ENCODE data around the gene TBC1D2B. TPM values are rescaled to one million over a fixed set of nuclear protein-coding genes. Genes with fewer than 3 reads are reported as not detected.
"Not testable (repeated sequence)": the region's sequence is repeated elsewhere in the genome, so short reads cannot be mapped to it uniquely, and the experiment has no call there.

TBC1D2B gene

DNA sequence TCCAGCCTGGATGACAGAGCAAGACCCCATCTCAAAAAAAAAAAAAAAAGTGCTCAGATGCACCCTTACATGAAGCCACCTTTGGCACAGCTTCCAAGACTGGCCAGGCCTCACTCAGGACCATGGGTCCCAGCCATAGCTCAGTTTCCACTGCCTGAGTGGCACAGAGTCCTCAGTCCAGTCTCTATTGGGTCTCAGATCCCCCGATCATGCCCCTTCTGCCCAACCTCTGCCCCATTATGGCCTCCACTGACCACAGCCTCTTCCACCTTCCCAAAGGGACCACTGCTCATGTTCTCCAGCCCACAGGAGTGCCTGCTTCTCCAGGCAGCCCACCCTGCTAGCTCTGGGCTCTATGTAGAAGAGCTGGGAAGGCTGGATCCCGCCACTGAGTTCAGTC, 127.0 kb downstream of the TBC1D2B start:
- not testable (repeated sequence) for H3K4me1 ChIP-seq (ENCODE audit: control insufficient read depth, low read depth, low read length); H3K79me1 ChIP-seq (ENCODE audit: low read length); DNase-seq; H4K8ac ChIP-seq (ENCODE audit: low read depth, low read length); H2AK5ac ChIP-seq (ENCODE audit: low read length); H3K56ac ChIP-seq (ENCODE audit: low read length); H3K23ac ChIP-seq (ENCODE audit: low read length); H3K36me3 ChIP-seq (ENCODE audit: control insufficient read depth, insufficient read depth, low read length); H2BK15ac ChIP-seq (replicated peaks; ENCODE audit: low read depth); H3K18ac ChIP-seq (ENCODE audit: low read length); H3K4me2 ChIP-seq (ENCODE audit: low read length); H3K4ac ChIP-seq (ENCODE audit: low read depth, low read length); H2BK120ac ChIP-seq (ENCODE audit: low read depth, low read length); H3K79me2 ChIP-seq (ENCODE audit: control insufficient read depth, insufficient read depth, low read length); H3K27ac ChIP-seq (ENCODE audit: low read depth, low read length); H2BK5ac ChIP-seq (ENCODE audit: low read length); H4K5ac ChIP-seq (ENCODE audit: low read length); H3K27me3 ChIP-seq (ENCODE audit: insufficient read depth, low read length, poor library complexity); H3K4me3 ChIP-seq (ENCODE audit: low read length); H3K9ac ChIP-seq (ENCODE audit: low read length)
- WGBS (ENCODE audit: extremely low coverage, insufficient coverage, low lambda C conversion rate), result no CpG with 5 or more reads among the region's 2 CpGs

DNA sequence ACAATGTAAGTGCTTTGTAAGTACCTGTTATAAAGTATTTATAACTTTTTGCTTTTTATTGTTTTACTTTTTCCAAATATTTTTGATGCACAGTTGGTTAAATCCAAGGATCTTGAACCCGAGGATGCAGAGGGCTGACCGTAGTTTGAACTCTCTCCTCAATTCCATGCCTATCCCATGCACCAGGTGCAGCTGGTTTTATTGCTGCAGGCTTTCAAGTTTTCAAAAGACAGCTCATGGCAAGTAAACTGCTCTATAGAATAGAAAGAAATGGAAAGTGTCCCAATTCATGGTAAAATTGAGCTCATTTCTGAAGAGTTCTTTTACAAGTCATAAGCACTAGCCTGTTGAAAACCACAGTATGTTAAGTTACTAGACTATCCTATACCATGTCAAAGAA, 131.9 kb downstream of the TBC1D2B start:
- Histone ChIP-seq H3K79me2 (ENCODE audit: control insufficient read depth, insufficient read depth, low read length) (no peaks in the 10 kb centered on the region), H4K8ac (ENCODE audit: low read depth, low read length) (no peak overlapping the region), H3K4me2 (ENCODE audit: low read length) (no peak overlapping the region), H3K36me3 (ENCODE audit: control insufficient read depth, insufficient read depth, low read length) (no peaks in the 10 kb centered on the region), H2BK120ac (ENCODE audit: low read depth, low read length) (no peak overlapping the region), H3K4me1 (ENCODE audit: control insufficient read depth, low read depth, low read length) (no peaks in the 10 kb centered on the region), H3K27ac (ENCODE audit: low read depth, low read length) (no peak overlapping the region), H3K9ac (ENCODE audit: low read length) (no peak overlapping the region), H2BK15ac (replicated peaks; ENCODE audit: low read depth) (no peak overlapping the region), H3K4me3 (ENCODE audit: low read length) (no peak overlapping the region), H3K4ac (ENCODE audit: low read depth, low read length) (no peak overlapping the region), H2BK5ac (ENCODE audit: low read length) (no peak overlapping the region), H2AK5ac (ENCODE audit: low read length) (no peak overlapping the region), H3K56ac (ENCODE audit: low read length) (no peak overlapping the region), H3K79me1 (ENCODE audit: low read length) (no peaks in the 10 kb centered on the region), H3K18ac (ENCODE audit: low read length) (no peak overlapping the region), H3K27me3 (ENCODE audit: insufficient read depth, low read length, poor library complexity) (no peaks in the 10 kb centered on the region), H3K23ac (ENCODE audit: low read length) (no peak overlapping the region), H4K5ac (ENCODE audit: low read length) (no peak overlapping the region)
- WGBS (ENCODE audit: extremely low coverage, insufficient coverage, low lambda C conversion rate), result no CpG with 5 or more reads among the region's 2 CpGs
- no peak for DNase-seq

Small RNA genes lying within 50 kb of the gene (small RNA-seq; reads per million reads assigned to genes)
- gene RF00092 (ENCODE audit: insufficient read depth), result not detected
